ENCODE measurements around the gene KBTBD6. TPM values are rescaled to one million over a fixed set of nuclear protein-coding genes. Genes with fewer than 3 reads are reported as not detected.
"Not testable (repeated sequence)": the region's sequence is repeated elsewhere in the genome, so short reads cannot be mapped to it uniquely, and the experiment has no call there.

Gene KBTBD6
- total RNA-seq, 1 donor = 17.7 TPM

- DNase-seq (ENCODE audit: low read depth) = peak; percentile 75
- H3K4me3 ChIP-seq (ENCODE audit: low read depth, low read length) = no peak overlapping the region
- no peak for TF ChIP-seq CTCF (IDR thresholded peaks at IDR 0.05; ENCODE audit: insufficient read depth, low read depth, low read length)
These were observed 21.1 kb downstream of the KBTBD6 start for GRCh38 chr13:41111454-41111853.

- no peak for DNase-seq (ENCODE audit: low read depth)
- no peak for TF ChIP-seq CTCF (IDR thresholded peaks at IDR 0.05; ENCODE audit: insufficient read depth, low read depth, low read length)
- no peak overlapping the region for H3K4me3 ChIP-seq (ENCODE audit: low read depth, low read length)
These were observed 25.0 kb downstream of the KBTBD6 start for GRCh38 chr13:41107584-41108014.

- no peak overlapping the region for H3K4me3 ChIP-seq (ENCODE audit: low read depth, low read length)
- DNase-seq (ENCODE audit: low read depth) = no peak
- TF ChIP-seq CTCF (IDR thresholded peaks at IDR 0.05; ENCODE audit: insufficient read depth, low read depth, low read length) = no peak
These were observed 25.5 kb downstream of the KBTBD6 start for GRCh38 chr13:41107104-41107571.

GRCh38 chr13:41099986-41100385 is 32.6 kb downstream of the KBTBD6 start:
- DNase-seq (ENCODE audit: low read depth) = peak; percentile 14
- H3K4me3 ChIP-seq (ENCODE audit: low read depth, low read length) = no peak overlapping the region

GRCh38 chr13:41098761-41099160 is 33.8 kb downstream of the KBTBD6 start:
- no peak for TF ChIP-seq CTCF (IDR thresholded peaks at IDR 0.05; ENCODE audit: insufficient read depth, low read depth, low read length)
- no peak overlapping the region for H3K4me3 ChIP-seq (ENCODE audit: low read depth, low read length)
- DNase-seq (ENCODE audit: low read depth) = no peak

More at GRCh38 chr13:41099986-41100385, 32.6 kb downstream of the KBTBD6 start:
- TF ChIP-seq CTCF (IDR thresholded peaks at IDR 0.05; ENCODE audit: insufficient read depth, low read depth, low read length) = no peak

GRCh38 chr13:41095681-41096080 is 36.9 kb downstream of the KBTBD6 start:
- not testable (repeated sequence) for DNase-seq (ENCODE audit: low read depth)

GRCh38 chr13:41085961-41086585 is 46.5 kb downstream of the KBTBD6 start:
- no peak for TF ChIP-seq CTCF (IDR thresholded peaks at IDR 0.05; ENCODE audit: insufficient read depth, low read depth, low read length)
- no peak overlapping the region for H3K4me3 ChIP-seq (ENCODE audit: low read depth, low read length)
- no peak for DNase-seq (ENCODE audit: low read depth)

More at GRCh38 chr13:41095681-41096080, 36.9 kb downstream of the KBTBD6 start:
- H3K4me3 ChIP-seq (ENCODE audit: low read depth, low read length) = not testable (repeated sequence)
